HG03571 (cell line): Measurements from ENCODE around the gene SCAMP4.

Experiments
- ATAC-seq: cut with Tn5 transposase; IDR thresholded peaks from one replicate; pipeline ENCODE4 v1.9.1; 2021; ENCODE audit not compliant: unreplicated experiment

SCAMP4 gene

GRCh38 chr19:1911098-1911497 lies 5.9 kb downstream of the SCAMP4 start:
- no peak for ATAC-seq

GRCh38 chr19:1911995-1912394 lies 6.8 kb downstream of the SCAMP4 start:
- no peak for ATAC-seq

GRCh38 chr19:1912760-1913505 lies 7.7 kb downstream of the SCAMP4 start:
- ATAC-seq: no peak

- no peak for ATAC-seq
Measured at GRCh38 chr19:1913781-1914577, 8.8 kb downstream of the SCAMP4 start.

GRCh38 chr19:1914826-1915341 lies 9.7 kb downstream of the SCAMP4 start:
- no peak for ATAC-seq

GRCh38 chr19:1917146-1917545 lies 11.9 kb downstream of the SCAMP4 start:
- no peak for ATAC-seq

- ATAC-seq: no peak
Measured at GRCh38 chr19:1917926-1918325, 12.7 kb downstream of the SCAMP4 start.

- no peak for ATAC-seq
Measured at GRCh38 chr19:1918975-1919374, 13.8 kb downstream of the SCAMP4 start.

GRCh38 chr19:1920644-1921043 lies 15.4 kb downstream of the SCAMP4 start:
- no peak for ATAC-seq

GRCh38 chr19:1921326-1921725 lies 16.1 kb downstream of the SCAMP4 start:
- ATAC-seq: no peak

GRCh38 chr19:1921825-1922224 lies 16.6 kb downstream of the SCAMP4 start:
- no peak for ATAC-seq

- no peak for ATAC-seq
Measured at GRCh38 chr19:1922803-1923202, 17.6 kb downstream of the SCAMP4 start.

- ATAC-seq: no peak
Measured at GRCh38 chr19:1923319-1923718, 18.1 kb downstream of the SCAMP4 start.

GRCh38 chr19:1924320-1924961 lies 19.2 kb downstream of the SCAMP4 start:
- no peak for ATAC-seq

- no peak for ATAC-seq
Measured at GRCh38 chr19:1925544-1925943, 20.3 kb downstream of the SCAMP4 start.

- no peak for ATAC-seq
Measured at GRCh38 chr19:1929021-1929742, 24.0 kb downstream of the SCAMP4 start.

GRCh38 chr19:1931445-1931844 lies 26.2 kb downstream of the SCAMP4 start:
- no peak for ATAC-seq

GRCh38 chr19:1932395-1932794 lies 27.2 kb downstream of the SCAMP4 start:
- ATAC-seq: no peak

GRCh38 chr19:1933244-1933643 lies 28.0 kb downstream of the SCAMP4 start:
- no peak for ATAC-seq

GRCh38 chr19:1933942-1934341 lies 28.7 kb downstream of the SCAMP4 start:
- no peak for ATAC-seq
